Uterus (tissue), 2 donors: ENCODE data around the gene MAPK11.

ENCODE experiments used
- POLR2A ChIP-seq, 2 donors: fragments of 450-650 bp; IDR thresholded peaks; one replicate each; pipeline ENCODE4 v1.6.1; 2016; ENCODE audit warnings: antibody characterized with exemption in 2 of 2, mild to moderate bottlenecking in 1 of 2, moderate library complexity in 1 of 2
- TF ChIP-seq, protein P1 (sequence below), 4 experiments: fragments of 200-600 bp in 2 of 4; fragments of 450-650 bp in 2 of 4; sonication (generic) in 2 of 4; IDR thresholded peaks; one replicate each; pipeline ENCODE4 v1.5.1; 2016 to 2019; ENCODE audit warnings: antibody characterized with exemption in 4 of 4, mild to moderate bottlenecking in 2 of 4, moderate library complexity in 1 of 4

- TF ChIP-seq, protein P1, sequence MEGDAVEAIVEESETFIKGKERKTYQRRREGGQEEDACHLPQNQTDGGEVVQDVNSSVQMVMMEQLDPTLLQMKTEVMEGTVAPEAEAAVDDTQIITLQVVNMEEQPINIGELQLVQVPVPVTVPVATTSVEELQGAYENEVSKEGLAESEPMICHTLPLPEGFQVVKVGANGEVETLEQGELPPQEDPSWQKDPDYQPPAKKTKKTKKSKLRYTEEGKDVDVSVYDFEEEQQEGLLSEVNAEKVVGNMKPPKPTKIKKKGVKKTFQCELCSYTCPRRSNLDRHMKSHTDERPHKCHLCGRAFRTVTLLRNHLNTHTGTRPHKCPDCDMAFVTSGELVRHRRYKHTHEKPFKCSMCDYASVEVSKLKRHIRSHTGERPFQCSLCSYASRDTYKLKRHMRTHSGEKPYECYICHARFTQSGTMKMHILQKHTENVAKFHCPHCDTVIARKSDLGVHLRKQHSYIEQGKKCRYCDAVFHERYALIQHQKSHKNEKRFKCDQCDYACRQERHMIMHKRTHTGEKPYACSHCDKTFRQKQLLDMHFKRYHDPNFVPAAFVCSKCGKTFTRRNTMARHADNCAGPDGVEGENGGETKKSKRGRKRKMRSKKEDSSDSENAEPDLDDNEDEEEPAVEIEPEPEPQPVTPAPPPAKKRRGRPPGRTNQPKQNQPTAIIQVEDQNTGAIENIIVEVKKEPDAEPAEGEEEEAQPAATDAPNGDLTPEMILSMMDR (IDR thresholded peaks at IDR 0.05): no peak
- TF ChIP-seq POLR2A (IDR thresholded peaks at IDR 0.05): no peak
These were observed 50.2 kb downstream of the MAPK11 start for GRCh38 chr22:50219800-50220602.
